ENCODE data around the gene MRPL2.

MRPL2 gene

GRCh38 chr6:43021270-43022047 lies 37.8 kb downstream of the MRPL2 start, which contains the start of gene RRP36:
RRP36 (plus strand) TSS chr6:43021623; CDS start chr6:43021655, 32 bp downstream.
- DNase-seq (ENCODE audit: low read depth in 1 of 2, low spot score in 1 of 2) = peak; percentile 33 to 66

- no peak for DNase-seq (ENCODE audit: low read depth in 1 of 2, low spot score in 1 of 2)
Measured at GRCh38 chr6:43020847-43021246, 38.4 kb downstream of the MRPL2 start.

DNA sequence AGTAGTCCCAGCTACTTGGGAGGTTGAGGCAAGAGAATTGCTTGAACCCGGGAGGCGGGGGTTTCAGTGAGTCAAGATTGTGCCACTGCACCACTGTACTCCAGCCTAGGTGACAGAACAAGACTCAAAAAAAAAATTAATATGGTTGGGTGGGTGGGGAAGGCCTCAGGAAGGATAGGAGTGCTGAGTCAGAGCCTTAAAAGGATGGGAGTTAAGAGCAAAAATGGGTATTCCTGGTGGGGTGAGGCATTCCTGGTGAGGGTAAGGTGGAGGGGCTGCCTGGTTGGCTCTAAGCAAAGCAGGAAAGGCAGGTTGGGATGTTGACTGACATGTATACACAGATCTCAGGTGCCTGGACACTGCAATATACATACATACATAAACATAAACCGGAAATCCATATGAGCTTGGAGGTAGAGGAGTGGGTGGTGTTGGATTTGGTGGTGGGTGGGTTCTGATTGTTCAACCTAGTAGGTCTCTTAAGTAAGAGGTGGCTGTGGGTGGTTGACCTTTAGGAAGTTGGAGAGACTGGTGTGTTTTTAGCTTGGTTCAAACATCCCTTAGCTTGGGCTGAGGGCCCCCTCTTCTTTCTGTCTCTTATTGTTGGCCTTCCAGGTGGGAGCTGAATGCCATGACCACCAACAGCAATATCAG lies 39.1 kb downstream of the MRPL2 start:
- DNase-seq (ENCODE audit: low read depth in 1 of 2, low spot score in 1 of 2) = no peak

GRCh38 chr6:43019152-43019551 lies 40.1 kb downstream of the MRPL2 start:
- no peak for DNase-seq (ENCODE audit: low read depth in 1 of 2, low spot score in 1 of 2)

- DNase-seq (ENCODE audit: low read depth in 1 of 2, low spot score in 1 of 2) = no peak
Measured at GRCh38 chr6:43016943-43017334, 42.3 kb downstream of the MRPL2 start.

GRCh38 chr6:43016176-43016942 lies 42.9 kb downstream of the MRPL2 start:
- no peak for DNase-seq (ENCODE audit: low read depth in 1 of 2, low spot score in 1 of 2)

GRCh38 chr6:43014434-43014909 lies 44.8 kb downstream of the MRPL2 start:
- no peak for DNase-seq (ENCODE audit: low read depth in 1 of 2, low spot score in 1 of 2)

DNA sequence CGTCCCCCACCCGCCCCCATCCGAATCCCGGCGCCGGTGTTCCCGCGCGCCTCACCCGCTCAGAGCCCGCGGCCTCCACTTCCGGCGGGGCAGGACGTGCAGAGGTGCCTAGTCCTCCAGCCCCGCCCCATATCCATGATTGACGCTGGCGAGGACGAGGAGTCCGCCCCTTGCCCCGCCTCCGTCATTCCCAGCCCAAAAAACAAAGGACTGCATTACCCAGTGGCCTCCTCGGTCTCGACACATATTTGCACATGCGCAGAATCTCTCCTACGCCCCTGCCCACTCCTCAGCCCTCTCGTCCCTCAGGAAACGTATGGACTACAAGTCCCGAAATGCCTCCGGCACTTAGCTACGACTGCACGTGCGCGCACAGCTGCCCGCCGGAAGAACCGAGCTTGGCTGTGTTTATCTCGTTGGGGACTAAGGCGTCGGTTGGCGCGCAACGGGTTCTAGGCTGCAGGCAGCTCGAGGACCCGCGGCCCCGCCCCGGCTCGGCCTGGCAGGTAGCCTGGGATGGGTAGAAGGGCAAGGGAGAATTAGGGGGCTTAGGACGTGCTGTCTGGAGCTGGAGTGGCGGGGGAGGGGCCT lies 45.3 kb downstream of the MRPL2 start, which contains the start of the genes KLHDC3 and MEA1:
KLHDC3 (plus strand) TSS at position 407 of the 591 bp plus-strand sequence. CDS start 2,944 bp downstream, outside the sequence.
MEA1 (minus strand) TSS at position 104 of the 591 bp plus-strand sequence. CDS start 133 bp downstream, outside the sequence.
- peak; percentile 95 to 98 for DNase-seq (ENCODE audit: low read depth in 1 of 2, low spot score in 1 of 2)

GRCh38 chr6:43013097-43013842 lies 46.0 kb downstream of the MRPL2 start:
- DNase-seq (ENCODE audit: low read depth in 1 of 2, low spot score in 1 of 2) = no peak

DNA sequence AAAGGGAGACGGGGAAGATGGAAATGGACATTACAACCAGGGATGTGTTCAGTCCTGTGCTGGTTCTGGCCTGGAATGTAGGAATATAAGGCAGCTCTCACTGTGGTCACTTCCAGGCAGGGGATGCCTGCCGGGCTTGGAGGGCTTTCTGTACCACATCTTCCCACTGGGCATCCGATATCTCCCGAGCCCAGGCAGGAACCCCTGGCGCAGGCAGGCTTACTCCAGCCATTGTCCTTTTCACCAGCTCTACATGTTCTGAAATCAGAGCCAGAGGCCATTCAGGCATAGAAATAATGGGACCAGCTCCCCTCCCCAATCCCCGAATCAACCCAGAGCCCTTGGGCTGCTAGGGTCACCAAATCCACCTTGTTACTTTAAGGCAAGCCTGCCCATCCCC lies 46.9 kb downstream of the MRPL2 start:
- no peak for DNase-seq (ENCODE audit: low read depth in 1 of 2, low spot score in 1 of 2)

DNA sequence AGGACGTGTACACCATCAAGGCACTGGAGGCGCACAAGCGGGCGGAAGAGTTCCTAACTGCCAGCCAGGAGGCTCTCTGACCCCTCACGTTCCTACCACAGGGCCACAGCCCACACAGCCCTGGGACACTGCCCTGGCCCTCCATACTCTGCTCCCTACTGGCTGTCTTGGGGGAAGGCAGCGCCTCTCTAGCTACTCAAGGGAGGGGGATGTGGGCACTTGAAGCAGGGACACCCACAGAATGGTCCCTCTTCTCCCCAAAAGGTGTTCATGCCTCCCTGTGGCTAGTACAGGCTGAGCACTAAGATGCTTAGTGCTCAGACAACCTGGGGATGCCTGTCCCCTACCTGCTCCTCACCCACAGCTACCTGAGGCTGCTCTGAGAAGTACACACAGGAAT lies 48.0 kb downstream of the MRPL2 start:
- DNase-seq (ENCODE audit: low read depth in 1 of 2, low spot score in 1 of 2) = no peak

DNA sequence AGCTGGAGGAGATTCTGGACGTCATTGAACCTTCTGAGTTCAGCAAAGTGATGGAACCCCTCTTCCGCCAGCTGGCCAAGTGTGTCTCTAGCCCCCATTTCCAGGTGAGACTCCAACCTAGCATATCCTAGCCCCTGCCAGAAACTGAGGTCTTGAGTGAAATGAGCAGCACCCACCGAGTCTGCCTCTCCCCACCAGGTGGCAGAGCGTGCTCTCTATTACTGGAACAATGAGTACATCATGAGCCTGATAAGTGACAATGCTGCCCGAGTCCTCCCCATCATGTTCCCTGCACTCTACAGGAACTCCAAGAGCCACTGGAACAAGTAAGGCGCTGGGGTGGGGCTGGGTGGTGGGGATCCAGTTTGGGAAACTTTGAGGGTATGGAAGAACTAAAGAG lies 50.1 kb downstream of the MRPL2 start:
- DNase-seq (ENCODE audit: low read depth in 1 of 2, low spot score in 1 of 2) = no peak

GRCh38 chr6:43007126-43007525 lies 52.1 kb downstream of the MRPL2 start:
- DNase-seq (ENCODE audit: low read depth in 1 of 2, low spot score in 1 of 2) = no peak

- no peak for DNase-seq (ENCODE audit: low read depth in 1 of 2, low spot score in 1 of 2)
Measured at GRCh38 chr6:43006251-43006650, 53.0 kb downstream of the MRPL2 start.

- no peak for DNase-seq (ENCODE audit: low read depth in 1 of 2, low spot score in 1 of 2)
Measured at GRCh38 chr6:43005844-43006243, 53.4 kb downstream of the MRPL2 start.

All from activated T-helper 1 cell treated with anti-CD3 and anti-CD28 coated beads, Interleukin-2, amount 50 U/mL, for 16 hours (primary cell).